Ishikawa (cell line): ENCODE data around the gene ACOX3.

Experiments
- EP300 ChIP-seq: IDR thresholded peaks from 2 replicates; pipeline ENCODE4 v1.6.1; 2012; ENCODE audit warnings: borderline replicate concordance
- NFIC ChIP-seq: IDR thresholded peaks from 2 replicates; pipeline ENCODE4 v1.6.1; 2012
- REST ChIP-seq: IDR thresholded peaks from 2 replicates; pipeline ENCODE4 v1.6.1; 2012; ENCODE audit warnings: low read depth, mild to moderate bottlenecking
- TEAD4 ChIP-seq: IDR thresholded peaks from 2 replicates; pipeline ENCODE4 v1.6.1; 2012

- TF ChIP-seq NFIC = no peak
- TF ChIP-seq REST = no peak
- TF ChIP-seq TEAD4 = no peak
- no peak for TF ChIP-seq EP300
Measured at GRCh38 chr4:8349664-8350236, 90.8 kb downstream of the ACOX3 start.
